LoVo (cell line): ENCODE results near the gene RAPGEF2.
"Not testable (repeated sequence)": the region's sequence is repeated elsewhere in the genome, so short reads cannot be mapped to it uniquely, and the experiment has no call there.

Source experiments
- DNase-seq: peaks from one replicate; pipeline ENCODE4 v3.0.0-alpha.2; 2016; ENCODE audit warnings: low spot score

The RAPGEF2 gene

DNA sequence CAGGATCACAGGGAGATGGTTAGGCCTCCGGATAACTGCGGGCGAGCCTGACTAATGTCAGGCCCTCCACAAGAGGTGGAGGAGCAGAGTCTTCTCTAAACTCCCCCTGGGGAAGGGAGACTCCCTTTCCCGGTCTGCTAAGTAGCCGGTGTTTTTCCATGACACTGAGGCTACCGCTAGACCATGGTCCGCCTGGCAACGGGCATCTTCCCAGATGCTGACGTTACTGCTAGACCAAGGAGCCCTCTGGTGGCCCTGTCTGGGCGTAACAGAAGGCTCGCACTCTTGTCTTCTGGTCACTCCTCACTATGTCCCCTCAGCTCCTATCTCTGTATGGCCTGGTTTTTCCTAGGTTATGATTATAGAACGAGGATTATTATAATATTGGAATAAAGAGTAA lies 213.0 kb downstream of the RAPGEF2 start:
- DNase-seq, result not testable (repeated sequence)

DNA sequence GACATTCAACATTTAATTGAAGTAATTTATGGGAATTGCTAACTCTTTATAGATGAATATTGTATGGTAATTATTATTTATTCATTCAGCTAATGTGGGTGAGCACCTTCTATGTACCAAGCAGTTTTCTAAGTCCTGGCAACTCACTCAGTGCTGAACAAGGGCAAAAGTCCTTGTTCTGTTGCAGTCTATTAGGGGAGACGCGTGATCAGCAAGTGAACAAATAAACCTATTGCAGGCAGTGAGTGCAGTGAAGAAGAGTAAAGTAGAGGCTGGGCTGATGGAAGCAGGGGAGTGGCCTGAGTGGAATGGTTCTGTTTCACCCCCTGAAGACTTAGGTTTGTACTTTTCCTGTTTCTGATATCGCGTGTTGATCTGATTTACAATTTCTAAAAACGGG lies 214.3 kb downstream of the RAPGEF2 start:
- DNase-seq, result no peak

DNA sequence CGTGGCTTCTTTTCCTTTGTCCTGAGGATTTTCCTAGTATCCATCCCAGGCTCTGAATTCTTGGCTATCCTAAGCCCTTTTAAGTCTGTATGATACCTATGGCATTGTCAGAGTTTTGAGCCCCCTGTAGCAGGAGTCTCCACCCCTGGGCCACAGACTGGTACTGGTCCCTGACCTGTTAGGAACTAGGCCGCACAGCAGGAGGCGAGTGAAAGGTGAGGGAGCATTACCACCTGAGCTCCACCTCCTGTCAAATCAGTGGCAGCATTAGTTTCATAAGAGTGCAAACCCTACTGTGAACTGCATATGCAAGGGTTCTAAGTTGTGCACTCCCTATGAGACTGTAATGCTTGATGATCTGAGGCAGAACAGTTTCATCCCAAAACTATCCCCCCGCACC lies 216.1 kb downstream of the RAPGEF2 start:
- no peak for DNase-seq

DNA sequence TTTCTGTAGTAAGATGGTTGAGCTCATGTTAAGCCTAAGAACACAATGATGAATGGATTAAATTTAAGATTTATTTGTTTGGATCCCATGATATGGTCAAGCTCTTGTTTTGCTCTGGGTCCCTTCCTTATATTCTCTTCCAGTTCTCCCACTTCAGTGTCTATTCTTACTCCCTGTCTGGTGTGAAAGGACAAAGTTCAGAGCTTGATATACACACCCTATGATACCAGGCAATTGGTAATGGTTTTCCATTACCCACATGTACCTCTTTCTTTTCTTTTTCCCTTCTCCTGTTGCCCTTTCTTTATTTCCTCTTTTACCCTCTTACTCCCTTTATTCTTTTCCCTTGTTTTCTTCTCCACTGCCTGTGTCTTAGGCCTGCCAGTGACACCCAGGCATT lies 223.6 kb downstream of the RAPGEF2 start:
- peak; percentile 2 for DNase-seq

DNA sequence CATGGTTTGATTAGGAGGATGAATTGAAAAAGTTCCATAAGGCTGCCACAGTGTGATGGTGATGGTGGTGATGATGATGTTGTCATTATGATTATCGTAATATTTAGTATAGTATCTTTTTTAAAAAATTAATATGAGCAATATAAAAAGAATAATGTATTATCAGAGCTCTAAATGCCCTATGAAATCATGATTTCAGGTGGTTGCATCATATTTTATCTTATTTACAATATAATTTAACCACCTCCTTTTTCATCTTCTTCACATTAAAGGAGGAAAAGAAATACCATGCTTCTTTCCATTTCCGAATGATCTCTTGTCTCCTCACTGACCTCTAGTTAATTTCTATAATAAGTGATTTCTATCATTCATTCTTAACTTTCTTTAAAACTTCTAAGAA lies 225.9 kb downstream of the RAPGEF2 start:
- DNase-seq, result no peak

DNA sequence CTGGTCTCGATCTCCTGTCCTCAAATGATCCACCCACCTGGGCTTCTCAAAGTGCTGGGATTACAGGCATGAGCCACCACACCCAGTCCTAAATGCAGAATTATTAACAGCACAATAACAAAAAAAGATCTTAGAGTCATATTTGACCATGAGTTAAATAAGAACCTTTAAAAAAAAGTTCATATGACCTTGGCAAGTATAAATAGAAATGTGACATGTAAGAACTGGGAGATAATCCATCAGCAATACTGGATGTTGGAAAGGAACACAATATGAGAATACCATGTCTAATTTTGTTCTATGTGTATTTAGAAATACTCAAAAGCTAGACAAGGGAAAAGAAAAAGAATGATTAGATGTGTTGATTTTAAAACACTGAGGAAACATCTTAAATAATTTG lies 231.6 kb downstream of the RAPGEF2 start:
- no peak for DNase-seq

DNA sequence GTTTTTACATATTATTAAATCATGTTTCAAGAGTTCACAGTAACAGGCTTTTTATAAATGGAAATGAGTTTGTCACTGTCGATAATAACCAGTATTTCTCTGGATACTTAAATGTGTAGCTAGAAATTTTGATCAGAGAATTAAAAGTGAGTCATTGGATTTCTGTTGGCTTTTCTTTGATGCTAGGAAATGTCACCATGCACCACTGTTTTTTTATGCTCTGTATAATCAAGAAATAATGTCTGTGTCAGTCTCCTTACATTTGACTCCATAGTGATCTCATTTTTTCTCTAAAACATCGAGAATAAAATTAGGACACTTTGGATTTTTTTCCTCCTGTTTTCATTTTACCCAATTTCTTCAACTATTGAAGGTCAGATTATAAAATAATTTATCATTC lies 234.2 kb downstream of the RAPGEF2 start:
- no peak for DNase-seq

DNA sequence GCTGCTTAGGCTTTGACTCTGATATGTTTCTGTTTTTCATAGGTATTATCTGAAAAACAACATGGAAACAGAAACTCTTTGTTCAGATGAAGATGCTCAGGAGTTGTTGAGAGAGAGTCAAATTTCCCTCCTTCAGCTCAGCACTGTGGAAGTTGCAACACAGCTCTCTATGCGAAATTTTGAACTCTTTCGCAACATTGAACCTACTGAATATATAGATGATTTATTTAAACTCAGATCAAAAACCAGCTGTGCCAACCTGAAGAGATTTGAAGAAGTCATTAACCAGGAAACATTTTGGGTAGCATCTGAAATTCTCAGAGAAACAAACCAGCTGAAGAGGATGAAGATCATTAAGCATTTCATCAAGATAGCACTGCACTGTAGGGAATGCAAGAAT lies 238.6 kb downstream of the RAPGEF2 start:
- no peak for DNase-seq

DNA sequence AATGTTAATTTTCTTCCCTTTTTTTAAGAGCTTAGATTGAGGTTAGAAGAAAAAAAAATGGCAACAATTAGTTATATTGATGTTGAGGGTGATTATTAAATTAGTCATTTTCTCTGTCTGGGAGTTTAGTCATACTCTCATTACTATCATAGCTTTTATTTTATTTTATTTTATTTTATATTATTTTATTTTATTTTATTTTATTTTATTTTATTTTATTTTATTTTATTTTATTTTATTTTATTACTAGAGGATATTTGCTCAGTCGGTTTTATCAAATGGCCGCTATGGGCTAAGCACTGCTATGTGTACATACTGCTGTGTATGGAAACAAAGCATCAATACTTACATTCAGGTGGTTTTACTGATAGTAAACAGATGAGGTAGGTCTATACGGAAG lies 239.5 kb downstream of the RAPGEF2 start:
- DNase-seq, result no peak

DNA sequence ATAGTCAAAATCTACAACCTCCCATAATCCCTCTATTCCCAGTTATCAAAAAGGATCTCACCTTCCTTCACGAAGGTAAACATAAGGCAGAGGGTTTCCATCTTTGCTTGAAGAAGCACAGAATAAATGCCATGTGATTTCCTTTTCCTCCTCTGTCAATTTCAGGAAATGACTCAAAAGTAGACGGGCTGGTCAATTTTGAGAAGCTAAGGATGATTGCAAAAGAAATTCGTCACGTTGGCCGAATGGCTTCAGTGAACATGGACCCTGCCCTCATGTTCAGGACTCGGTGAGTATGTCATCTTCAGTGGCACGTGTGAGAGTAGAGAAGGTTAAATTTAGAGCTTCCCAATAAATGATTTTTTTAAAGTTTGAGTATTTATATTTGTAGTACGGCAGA lies 240.2 kb downstream of the RAPGEF2 start:
- no peak for DNase-seq

DNA sequence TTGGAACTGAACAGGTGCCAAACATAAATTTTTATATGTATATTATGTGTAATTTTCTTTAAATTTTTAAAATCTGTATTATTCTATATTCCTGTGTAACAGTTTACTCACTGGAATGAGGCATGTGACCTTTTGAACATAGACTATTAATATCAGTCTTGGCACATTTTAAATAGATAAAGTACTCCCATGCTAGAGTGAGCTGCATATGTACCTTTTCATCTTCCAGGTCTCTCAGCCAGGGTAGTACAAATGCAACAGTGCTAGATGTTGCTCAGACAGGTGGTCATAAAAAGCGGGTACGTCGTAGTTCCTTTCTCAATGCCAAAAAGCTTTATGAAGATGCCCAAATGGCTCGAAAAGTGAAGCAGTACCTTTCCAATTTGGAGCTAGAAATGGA lies 242.0 kb downstream of the RAPGEF2 start:
- DNase-seq, result no peak

DNA sequence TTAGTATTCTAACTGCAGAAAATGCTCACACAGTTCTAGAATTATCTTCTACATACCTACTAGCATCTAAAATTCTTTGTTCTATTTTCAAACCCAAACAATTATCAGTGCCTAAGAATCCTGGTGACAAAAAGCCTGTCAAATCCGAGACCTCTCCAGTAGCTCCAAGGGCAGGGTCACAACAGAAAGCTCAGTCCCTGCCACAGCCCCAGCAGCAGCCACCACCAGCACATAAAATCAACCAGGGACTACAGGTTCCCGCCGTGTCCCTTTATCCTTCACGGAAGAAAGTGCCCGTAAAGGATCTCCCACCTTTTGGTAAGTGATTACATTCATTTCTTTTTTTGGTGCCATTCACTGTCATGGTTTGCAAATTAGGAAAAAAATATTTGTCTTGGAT lies 243.8 kb downstream of the RAPGEF2 start:
- DNase-seq, result no peak

DNA sequence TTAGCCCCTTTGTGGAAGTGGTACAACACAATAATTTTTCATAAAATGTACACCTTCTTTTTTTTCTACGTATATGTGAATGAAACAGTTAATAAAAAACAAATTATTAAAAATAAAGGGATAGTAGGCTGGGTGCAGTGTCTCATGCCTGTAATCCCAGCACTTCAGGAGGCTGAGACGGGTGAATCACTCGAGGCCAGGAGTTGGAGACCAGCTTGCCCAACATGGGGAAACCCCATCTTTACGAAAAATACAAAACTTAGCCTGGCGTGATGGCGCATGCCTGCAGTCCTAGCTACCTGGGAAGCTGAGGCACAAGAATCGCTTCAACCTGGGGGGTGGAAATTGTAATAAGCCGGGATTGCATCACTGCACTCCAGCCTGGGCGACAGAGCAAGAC lies 244.9 kb downstream of the RAPGEF2 start:
- DNase-seq, result no peak

DNA sequence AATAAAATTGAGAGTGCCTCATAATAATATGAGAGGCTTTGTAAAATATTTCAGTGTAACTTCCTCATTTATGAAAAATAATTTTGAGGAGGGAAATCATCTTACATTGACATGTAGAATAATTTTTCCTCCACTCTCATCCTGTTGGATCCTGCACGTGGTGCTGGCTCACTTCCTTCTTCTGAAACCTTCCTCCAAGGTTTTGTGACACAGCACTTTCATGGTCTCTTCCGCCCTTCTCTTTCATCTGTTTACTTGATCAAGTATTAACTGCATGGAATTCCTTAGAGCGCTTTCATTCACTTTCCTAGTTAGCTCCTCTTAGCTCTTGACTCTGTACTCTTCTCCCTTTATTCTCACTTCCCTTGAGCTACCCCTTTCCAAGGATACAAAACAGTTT lies 246.5 kb downstream of the RAPGEF2 start:
- DNase-seq, result no peak

DNA sequence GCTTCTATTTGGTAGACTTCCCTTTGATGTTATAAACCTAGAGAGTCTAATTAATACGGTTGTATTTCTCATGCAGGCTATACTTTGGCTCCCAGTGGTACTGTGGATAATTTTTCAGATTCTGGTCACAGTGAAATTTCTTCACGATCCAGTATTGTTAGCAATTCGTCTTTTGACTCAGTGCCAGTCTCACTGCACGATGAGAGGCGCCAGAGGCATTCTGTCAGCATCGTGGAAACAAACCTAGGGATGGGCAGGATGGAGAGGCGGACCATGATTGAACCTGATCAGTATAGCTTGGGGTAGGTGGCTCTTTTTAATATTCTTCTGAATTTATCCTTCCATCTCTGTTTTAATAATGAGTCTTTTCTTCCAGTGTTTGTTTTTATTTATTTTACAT lies 249.7 kb downstream of the RAPGEF2 start:
- no peak for DNase-seq

DNA sequence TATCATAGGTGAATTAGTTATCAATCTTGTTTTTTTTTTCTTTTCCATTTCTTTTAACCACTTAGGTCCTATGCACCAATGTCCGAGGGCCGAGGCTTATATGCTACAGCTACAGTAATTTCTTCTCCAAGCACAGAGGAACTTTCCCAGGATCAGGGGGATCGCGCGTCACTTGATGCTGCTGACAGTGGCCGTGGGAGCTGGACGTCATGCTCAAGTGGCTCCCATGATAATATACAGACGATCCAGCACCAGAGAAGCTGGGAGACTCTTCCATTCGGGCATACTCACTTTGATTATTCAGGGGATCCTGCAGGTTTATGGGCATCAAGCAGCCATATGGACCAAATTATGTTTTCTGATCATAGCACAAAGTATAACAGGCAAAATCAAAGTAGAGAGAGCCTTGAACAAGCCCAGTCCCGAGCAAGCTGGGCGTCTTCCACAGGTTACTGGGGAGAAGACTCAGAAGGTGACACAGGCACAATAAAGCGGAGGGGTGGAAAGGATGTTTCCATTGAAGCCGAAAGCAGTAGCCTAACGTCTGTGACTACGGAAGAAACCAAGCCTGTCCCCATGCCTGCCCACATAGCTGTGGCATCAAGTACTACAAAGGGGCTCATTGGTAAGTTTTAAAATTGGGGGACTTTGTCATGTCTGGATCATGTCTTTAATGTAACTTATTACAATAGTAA lies 250.7 kb downstream of the RAPGEF2 start:
- no peak for DNase-seq

DNA sequence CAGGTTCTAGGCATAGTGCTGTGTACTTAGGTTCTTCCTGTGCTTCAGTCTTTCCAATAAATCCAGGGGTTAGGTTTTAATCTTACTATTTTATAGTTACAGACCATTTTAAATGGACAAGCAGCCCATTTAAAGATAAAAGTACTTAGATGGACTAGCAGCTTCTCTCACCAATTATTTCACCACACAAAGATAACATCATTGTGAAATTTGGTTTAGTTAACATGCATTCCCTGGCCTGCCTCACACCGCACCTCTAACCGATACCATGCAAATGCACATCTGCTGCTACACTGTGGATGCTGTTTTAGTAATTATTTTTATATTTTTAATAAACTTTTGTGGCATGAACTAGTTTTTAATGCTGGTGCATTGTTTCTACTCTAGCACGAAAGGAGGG lies 252.6 kb downstream of the RAPGEF2 start:
- no peak for DNase-seq

DNA sequence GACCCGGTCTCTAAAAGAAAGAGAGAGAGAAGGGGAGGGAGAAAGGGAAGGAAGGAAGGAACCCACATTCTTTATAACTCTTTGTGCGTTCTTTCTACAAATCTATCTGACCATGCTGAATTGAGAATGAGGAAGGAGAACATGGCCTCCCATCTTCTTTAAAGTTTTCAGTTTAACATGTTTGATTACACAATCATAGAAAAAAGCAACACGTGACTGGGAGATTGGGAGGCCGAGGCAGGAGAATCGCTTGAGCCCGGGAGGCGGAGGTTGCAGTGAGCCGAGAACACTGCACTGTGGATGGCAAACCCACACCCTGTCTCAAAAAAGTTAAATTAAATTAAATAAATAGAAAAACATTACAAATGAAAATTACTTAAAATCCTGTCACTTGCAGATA lies 254.5 kb downstream of the RAPGEF2 start:
- DNase-seq, result no peak

DNA sequence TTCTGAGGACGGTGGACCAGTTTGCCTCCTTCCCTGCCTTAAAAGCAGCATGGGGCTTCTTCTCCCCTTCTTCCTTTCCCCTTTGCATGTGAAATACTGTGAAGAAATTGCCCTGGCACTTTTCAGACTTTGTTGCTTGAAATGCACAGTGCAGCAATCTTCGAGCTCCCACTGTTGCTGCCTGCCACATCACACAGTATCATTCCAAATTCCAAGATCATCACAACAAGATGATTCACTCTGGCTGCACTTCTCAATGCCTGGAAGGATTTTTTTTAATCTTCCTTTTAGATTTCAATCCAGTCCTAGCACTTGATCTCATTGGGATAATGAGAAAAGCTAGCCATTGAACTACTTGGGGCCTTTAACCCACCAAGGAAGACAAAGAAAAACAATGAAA lies 255.3 kb downstream of the RAPGEF2 start:
- DNase-seq, result no peak

DNA sequence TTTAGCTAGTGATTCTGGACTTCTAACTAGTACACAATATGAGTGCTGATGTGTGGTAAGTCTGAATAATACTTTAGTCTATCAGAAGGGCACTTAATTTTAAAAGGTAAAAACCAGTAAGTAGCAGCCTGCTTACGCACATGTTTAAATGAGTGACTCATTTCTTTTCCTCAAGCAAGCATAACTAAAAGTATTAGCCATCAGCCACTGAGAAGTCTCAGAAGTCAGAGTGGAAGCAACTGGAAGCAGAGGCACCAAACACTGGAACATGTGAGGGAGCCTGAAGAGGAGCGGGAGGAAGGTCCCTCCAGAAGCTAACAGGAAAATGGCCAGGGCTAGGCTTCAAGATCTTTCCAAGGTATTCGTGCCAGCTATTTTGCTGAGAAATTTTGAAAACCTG lies 257.7 kb downstream of the RAPGEF2 start:
- DNase-seq, result no peak

DNA sequence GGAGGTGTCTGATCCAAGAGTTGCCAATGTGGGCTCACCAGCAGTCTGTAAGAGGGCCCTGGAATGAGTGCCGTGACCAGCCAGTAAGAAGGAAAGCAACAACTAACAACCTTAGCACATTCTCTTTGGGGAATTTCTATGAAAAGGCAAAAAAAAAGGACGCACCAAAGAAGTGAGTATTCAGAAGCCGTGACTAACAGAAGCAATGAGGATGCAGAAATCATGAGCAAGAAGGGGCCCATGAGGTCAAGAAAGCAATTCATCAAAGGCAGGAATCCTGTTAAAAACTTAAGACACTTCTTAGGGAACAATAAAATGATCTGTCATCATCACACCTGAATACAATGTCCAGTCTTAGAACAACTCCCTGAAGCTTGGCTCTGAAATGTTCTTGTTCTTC lies 260.5 kb downstream of the RAPGEF2 start:
- DNase-seq, result no peak

DNA sequence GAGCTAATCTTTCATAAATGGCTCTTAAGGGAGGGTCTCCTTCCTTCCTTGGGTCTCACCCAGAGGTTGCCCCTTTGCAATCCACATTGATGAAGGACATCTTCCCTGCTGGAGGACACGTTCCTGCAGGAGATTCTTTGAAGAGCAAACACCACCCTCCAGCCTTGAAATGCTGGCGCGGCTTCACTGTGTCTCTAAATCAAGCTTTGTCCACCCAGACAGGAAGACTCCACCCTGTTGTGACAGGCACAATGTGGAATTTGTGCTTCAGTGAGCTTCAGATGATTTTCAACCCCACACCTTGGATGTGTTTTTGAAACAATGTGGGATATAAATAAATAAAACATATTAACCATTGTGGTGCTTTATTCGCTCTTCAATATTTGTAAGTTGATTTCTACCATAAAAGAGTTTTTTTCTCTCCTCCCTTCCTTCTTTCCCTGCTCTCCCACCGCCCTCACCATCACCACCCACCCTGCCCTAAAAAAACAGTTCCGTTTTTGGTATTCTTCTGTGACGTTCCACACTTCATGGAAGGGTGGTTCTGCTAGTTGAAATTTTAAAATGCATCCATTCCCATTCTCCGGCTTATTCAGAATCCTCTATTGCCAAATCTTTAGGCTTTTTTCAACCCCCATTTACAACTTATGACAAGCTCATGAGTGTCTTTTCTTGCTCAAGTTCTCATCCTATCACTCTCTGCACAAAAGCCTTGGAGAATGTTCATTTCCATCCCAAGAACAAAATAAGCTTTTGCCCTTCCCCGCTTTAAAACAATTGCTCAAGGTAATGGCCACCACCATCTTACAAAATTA lies 264.3 kb downstream of the RAPGEF2 start:
- DNase-seq, result peak; percentile 27

DNA sequence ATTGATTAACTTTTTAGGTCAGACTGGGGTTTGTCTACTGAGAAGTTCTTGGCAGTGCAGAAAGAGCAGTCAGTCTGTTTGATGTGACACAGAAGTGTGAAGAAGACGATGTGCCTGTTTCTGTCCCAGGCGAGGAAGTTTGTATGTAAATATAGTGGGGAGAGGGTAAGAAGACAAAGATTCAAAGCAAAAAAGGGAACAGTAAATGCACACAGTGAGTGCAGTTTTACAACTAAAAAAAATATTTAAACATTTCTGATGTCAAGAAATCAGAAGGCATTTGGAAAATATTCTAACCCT lies 264.9 kb downstream of the RAPGEF2 start:
- no peak for DNase-seq

DNA sequence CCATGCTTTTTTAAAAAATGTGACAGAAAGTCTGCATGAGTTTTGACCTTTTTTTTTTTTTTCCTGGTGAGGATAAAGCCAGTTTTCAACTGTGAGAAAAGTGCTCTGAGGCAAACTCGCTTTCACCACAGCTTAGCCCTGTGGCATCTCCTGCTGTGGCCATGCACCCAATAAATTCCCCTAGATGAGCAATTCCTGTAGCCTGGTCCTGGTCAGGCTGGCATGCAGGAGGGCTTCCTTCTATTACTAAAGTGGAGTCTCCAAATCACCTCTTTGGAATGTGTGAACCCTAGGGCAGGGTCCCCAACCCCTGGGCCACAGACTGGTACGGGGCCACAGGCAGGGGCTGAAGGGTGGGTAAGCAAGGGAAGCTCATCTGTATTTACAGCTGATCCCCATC lies 265.4 kb downstream of the RAPGEF2 start:
- no peak for DNase-seq
